Prostate gland (tissue), 2 donors: ENCODE results near the gene TCF12. TPM values are rescaled to one million over a fixed set of nuclear protein-coding genes. Genes with fewer than 3 reads are reported as not detected.

Experiments
- DNase-seq: peaks from one replicate; pipeline ENCODE4 v3.0.0-alpha.2; 2019; ENCODE audit warnings: low spot score
- H3K27ac ChIP-seq, 2 donors: fragments of 200-600 bp; sonication (generic); 2 replicates each; pipeline ENCODE4 v1.5.1; 2017 to 2019
- H3K27me3 ChIP-seq: fragments of 200-600 bp; sonication (generic); replicated peaks from 2 replicates; pipeline ENCODE4 v1.5.1; 2019; ENCODE audit not compliant: insufficient read depth
- H3K36me3 ChIP-seq, 2 donors: fragments of 200-600 bp; sonication (generic); 1 replicate in 1 of 2; 2 replicates in 1 of 2; pipeline versions ENCODE4 v1.5.1 to v1.8.1; 2017 to 2019
- H3K4me1 ChIP-seq: fragments of 200-600 bp; sonication (generic); replicated peaks from 2 replicates; pipeline ENCODE4 v1.5.1; 2019
- H3K4me3 ChIP-seq, 2 donors: fragments of 200-600 bp; sonication (generic); 2 replicates each; pipeline ENCODE4 v1.5.1; 2017 to 2019
- H3K9me3 ChIP-seq: fragments of 200-600 bp; sonication (generic); 2 replicates; pipeline ENCODE4 v1.5.1; 2017
- POLR2A ChIP-seq: fragments of 450-650 bp; IDR thresholded peaks from one replicate; pipeline ENCODE4 v1.6.1; 2016; ENCODE audit warnings: antibody characterized with exemption, mild to moderate bottlenecking
- POLR2AphosphoS5 ChIP-seq: sonication (generic); formaldehyde crosslinking; IDR thresholded peaks from one replicate; pipeline ENCODE4 v1.6.1; 2017; ENCODE audit warnings: antibody characterized with exemption
- WGBS: methylation state at CpG from one replicate; pipeline ENCODE4 v1.1.5; 2018; 5-methylcytosine and 5-hydroxymethylcytosine counted together
- intact Hi-C: fragments of 100-400 bp; cut with DNase I; formaldehyde crosslinking; loops from one replicate; pipeline ENCODE4 v1.14.2; 2022
- total RNA-seq, 2 donors: library from RNA; depleted of rRNA; stranded (reverse); fragments of >200 nt; gene quantifications; one replicate each; pipeline ENCODE4 v1.1.0, GENCODE V29; 2016
- TF ChIP-seq, protein P1 (sequence below), 4 experiments: fragments of 200-600 bp in 2 of 4; fragments of 450-650 bp in 2 of 4; sonication (generic) in 2 of 4; IDR thresholded peaks; 1 replicate in 3 of 4; 2 replicates in 1 of 4; pipeline ENCODE4 v1.5.1; 2016 to 2019; ENCODE audit warnings: antibody characterized with exemption in 4 of 4, mild to moderate bottlenecking in 2 of 4, moderate library complexity in 2 of 4

TCF12 gene
- total RNA-seq, 2 donors from 2014 or later: 95.4 to 123 TPM

DNA sequence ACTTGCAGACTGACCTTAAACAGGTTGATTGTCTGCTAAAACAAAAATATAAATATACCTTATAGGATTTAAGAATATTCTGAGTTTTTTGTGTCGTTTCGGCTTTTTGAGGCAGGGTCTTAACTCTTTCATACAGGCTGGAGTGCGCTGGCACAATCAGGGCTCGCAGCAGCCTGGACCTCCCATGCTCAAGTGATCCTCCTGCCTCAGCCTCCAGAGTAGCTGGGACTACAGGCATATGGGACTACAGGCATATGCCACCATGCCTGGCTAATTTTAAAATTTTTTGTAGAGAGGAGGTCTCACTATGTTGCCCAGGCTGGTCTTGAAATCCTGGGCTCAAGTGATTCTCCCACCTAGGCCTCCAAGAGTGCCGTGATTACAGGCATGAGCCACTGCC lies 113.9 kb downstream of the TCF12 start:
- WGBS: 96% methylated on average over 5 of the region's 5 CpGs
- Histone ChIP-seq H3K36me3 (no peaks in the 10 kb centered on the region), H3K27ac (no peak overlapping the region), H3K27me3 (no peaks in the 10 kb centered on the region), H3K4me3 (no peak overlapping the region), H3K9me3 (no peaks in the 10 kb centered on the region), H3K4me1 (no peaks in the 10 kb centered on the region)
- TF ChIP-seq, protein P1, sequence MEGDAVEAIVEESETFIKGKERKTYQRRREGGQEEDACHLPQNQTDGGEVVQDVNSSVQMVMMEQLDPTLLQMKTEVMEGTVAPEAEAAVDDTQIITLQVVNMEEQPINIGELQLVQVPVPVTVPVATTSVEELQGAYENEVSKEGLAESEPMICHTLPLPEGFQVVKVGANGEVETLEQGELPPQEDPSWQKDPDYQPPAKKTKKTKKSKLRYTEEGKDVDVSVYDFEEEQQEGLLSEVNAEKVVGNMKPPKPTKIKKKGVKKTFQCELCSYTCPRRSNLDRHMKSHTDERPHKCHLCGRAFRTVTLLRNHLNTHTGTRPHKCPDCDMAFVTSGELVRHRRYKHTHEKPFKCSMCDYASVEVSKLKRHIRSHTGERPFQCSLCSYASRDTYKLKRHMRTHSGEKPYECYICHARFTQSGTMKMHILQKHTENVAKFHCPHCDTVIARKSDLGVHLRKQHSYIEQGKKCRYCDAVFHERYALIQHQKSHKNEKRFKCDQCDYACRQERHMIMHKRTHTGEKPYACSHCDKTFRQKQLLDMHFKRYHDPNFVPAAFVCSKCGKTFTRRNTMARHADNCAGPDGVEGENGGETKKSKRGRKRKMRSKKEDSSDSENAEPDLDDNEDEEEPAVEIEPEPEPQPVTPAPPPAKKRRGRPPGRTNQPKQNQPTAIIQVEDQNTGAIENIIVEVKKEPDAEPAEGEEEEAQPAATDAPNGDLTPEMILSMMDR (IDR thresholded peaks at IDR 0.05): no peak
- TF ChIP-seq POLR2AphosphoS5: no peak
- intact Hi-C loops: no loop called here
- DNase-seq: no peak

DNA sequence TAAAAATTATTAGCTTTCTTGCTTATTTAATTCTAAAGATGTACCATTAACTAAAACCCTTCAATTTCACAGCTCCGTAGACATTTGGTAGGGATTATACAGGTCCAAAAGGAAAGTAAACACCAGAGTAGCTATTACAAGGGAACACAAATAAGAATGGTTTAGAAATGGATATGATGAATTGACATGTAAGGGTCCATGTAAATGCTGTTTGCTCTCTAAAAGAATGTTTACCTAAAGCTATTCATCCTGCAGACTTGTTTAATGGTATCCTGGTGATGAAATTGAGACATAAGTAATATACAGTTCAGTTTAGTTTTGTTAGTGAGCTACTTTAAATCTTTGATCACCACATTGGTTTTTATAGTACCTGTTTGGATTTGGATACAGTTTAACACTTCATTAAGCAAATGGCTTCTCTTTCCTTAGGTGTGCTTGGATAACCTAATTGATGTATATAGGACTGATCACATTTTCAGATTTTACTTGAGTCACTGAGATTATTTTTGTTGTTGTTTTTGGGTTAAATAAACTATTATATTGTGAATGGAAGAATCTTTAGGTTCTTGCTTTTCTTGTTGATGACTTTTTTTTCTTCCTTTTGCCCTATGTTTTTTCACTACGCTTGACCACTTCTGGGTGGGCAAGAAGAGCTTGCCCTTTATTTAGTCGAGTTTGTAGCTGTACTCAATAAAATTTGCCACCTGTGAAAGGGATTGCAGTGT lies 115.4 kb downstream of the TCF12 start:
- Histone ChIP-seq H3K4me3 (no peak overlapping the region), H3K27ac (no peak overlapping the region), H3K27me3 (no peaks in the 10 kb centered on the region), H3K36me3 (no peaks in the 10 kb centered on the region), H3K4me1 (no peaks in the 10 kb centered on the region), H3K9me3 (no peaks in the 10 kb centered on the region)
- no peak for TF ChIP-seq POLR2A
- TF ChIP-seq, protein P1 (IDR thresholded peaks at IDR 0.05): no peak
- TF ChIP-seq POLR2AphosphoS5: no peak
- intact Hi-C loops: no loop called here
- DNase-seq: no peak
- 72% methylated on average over 3 of the region's 3 CpGs for WGBS

DNA sequence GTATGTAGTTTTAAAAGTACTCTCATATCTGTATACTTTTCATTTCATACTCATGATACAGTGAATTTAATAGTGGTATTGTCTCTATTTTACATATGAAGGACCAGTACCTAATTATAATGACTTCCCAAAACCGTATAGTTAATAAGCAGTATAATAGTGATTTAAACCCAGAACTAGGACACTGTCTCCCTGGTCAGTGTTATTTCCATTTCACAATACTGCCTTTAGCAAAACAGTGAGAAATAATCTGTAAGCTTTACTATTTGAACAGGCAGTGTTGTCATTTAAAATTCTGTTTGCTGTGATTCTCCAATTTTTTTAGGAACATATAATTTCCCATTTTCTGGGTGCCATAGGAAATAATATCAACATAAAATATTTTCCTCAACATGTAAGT lies 116.2 kb downstream of the TCF12 start:
- no peaks in the 10 kb centered on the region for H3K9me3 ChIP-seq
- WGBS: 65% methylated on average over 1 of the region's 1 CpG
- no peaks in the 10 kb centered on the region for H3K36me3 ChIP-seq
- no peaks in the 10 kb centered on the region for H3K27me3 ChIP-seq
- TF ChIP-seq POLR2AphosphoS5 (no peak), POLR2A (no peak)
- TF ChIP-seq, protein P1 (IDR thresholded peaks at IDR 0.05): no peak
- DNase-seq: no peak
- H3K4me1 ChIP-seq: no peaks in the 10 kb centered on the region
- no peak overlapping the region for H3K27ac ChIP-seq
- H3K4me3 ChIP-seq: no peak overlapping the region
- intact Hi-C loops: no loop called here

DNA sequence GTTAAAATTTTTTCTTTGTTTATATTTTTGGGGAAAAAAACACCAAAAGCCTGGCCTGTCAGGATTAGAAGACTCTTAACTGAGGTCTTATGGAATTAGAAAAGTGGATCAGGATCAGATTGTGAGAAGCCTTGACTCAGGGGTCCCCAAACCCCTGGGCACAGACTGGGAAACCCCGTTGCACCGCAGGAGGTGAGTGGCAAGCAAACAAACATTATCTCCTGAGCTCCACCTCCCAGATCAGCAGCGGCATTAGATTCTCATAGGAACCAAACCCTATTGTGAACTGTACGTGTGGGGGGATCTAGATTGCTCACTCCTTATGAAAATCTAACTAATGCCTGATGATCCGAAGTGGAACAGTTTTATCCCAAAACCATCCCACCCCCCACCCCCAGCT lies 117.2 kb downstream of the TCF12 start:
- Histone ChIP-seq H3K4me3 (no peak overlapping the region), H3K36me3 (no peaks in the 10 kb centered on the region), H3K27ac (no peak overlapping the region), H3K27me3 (no peaks in the 10 kb centered on the region), H3K9me3 (no peaks in the 10 kb centered on the region), H3K4me1 (no peaks in the 10 kb centered on the region)
- intact Hi-C loops: no loop called here
- 65% methylated on average over 5 of the region's 5 CpGs for WGBS
- TF ChIP-seq, protein P1 (IDR thresholded peaks at IDR 0.05): no peak
- TF ChIP-seq POLR2A (no peak), POLR2AphosphoS5 (no peak)
- no peak for DNase-seq

DNA sequence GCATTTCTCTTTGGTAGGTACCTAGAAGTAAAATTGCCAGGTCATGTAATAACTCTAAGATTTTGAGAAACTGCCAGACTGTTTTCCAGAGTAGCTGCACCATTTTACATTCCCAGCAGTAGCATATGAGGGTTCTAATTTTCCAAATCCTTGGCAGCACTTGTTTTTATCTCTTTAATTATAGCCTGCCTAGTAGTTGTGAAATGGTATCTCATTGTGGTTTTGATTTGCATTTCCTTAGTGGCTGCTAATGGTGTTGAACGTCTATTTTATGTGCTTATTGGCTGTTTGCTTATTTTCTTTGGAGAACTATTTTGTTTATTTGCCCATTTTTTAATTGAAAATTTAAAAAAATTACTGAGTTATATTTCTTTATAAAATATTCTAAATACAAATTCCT lies 117.9 kb downstream of the TCF12 start:
- H3K27me3 ChIP-seq: no peaks in the 10 kb centered on the region
- TF ChIP-seq, protein P1 (IDR thresholded peaks at IDR 0.05): no peak
- no peak for TF ChIP-seq POLR2A
- TF ChIP-seq POLR2AphosphoS5: no peak
- H3K27ac ChIP-seq: no peak overlapping the region
- no peak for DNase-seq
- no peaks in the 10 kb centered on the region for H3K4me1 ChIP-seq
- intact Hi-C loops: no loop called here
- H3K4me3 ChIP-seq: no peak overlapping the region
- no peaks in the 10 kb centered on the region for H3K9me3 ChIP-seq
- H3K36me3 ChIP-seq: no peaks in the 10 kb centered on the region
- 20% methylated on average over 1 of the region's 1 CpG for WGBS
